GM18873 (cell line): ENCODE data around the gene IFNL1.
"Not testable (repeated sequence)": the region's sequence is repeated elsewhere in the genome, so short reads cannot be mapped to it uniquely, and the experiment has no call there.

Experiments
- ATAC-seq: cut with Tn5 transposase; IDR thresholded peaks from one replicate; pipeline ENCODE4 v1.9.1; 2021; ENCODE audit warnings: mild to moderate bottlenecking, moderate library complexity, moderate number of reproducible peaks; ENCODE audit not compliant: unreplicated experiment, low FRiP score

Gene IFNL1

DNA sequence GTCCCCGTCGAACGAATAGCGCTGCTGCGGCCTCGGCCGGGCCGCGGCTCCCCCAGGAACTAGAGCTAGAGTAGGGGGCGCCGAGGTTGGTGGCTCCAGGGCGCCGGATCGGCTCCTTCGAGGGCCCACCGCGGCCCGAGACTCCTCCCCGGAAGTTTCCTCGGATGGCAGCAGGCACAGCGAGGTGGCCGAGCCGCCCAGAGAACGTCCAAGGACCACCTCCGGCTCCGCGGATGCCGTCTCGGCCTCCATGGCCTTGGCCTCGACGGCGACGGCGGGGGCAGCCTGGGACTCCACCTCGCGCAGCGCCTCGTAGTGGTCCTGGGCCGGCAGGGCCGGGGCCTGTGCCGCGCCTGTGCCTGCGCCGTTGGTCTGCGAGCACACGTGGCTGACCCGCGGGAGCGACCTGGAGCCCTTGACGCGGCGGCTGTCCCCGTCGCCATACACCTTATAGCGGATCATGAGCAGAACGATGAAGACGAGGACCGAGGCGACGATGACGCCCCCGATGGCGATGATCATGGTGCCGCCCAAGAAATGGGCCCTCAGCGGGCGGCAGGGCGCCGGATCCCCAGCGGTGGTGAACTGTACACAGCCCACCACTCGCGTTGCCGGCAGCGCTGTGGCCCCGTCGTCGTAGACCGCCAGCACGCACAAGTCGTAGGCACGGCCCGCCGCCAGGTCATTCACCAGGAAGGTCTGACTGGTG, 11.8 kb downstream of the IFNL1 start:
- no peak for ATAC-seq

- ATAC-seq, result no peak
Observed at GRCh38 chr19:39308531-39309304, 12.5 kb downstream of the IFNL1 start.

DNA sequence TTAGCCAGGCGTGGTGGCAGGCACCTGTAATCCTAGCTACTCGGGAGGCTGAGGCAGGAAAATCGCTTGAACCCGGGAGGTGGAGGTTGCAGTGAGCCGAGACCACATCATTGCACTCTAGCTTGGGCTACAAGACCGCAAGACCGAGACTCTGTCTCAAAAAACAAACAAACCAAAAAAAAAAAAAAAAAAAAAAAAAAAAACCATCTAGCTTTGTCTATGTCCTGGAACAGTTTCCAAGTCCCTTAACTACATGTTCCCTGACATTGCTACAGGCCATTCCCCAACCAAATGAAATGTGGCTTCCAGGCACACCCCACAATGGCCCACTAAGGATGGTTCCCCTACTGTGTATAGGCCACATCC, 13.1 kb downstream of the IFNL1 start:
- not testable (repeated sequence) for ATAC-seq

- ATAC-seq, result no peak
Observed at GRCh38 chr19:39310558-39311311, 14.5 kb downstream of the IFNL1 start.

- ATAC-seq, result no peak
Observed at GRCh38 chr19:39314016-39314728, 18.0 kb downstream of the IFNL1 start.

GRCh38 chr19:39315933-39316332, 19.7 kb downstream of the IFNL1 start:
- ATAC-seq, result no peak

- no peak for ATAC-seq
Observed at GRCh38 chr19:39316627-39317321, 20.6 kb downstream of the IFNL1 start.

- no peak for ATAC-seq
Observed at GRCh38 chr19:39317476-39317875, 21.3 kb downstream of the IFNL1 start.

GRCh38 chr19:39318071-39318470, 21.9 kb downstream of the IFNL1 start:
- no peak for ATAC-seq

- ATAC-seq, result no peak
Observed at GRCh38 chr19:39318690-39319089, 22.5 kb downstream of the IFNL1 start.

GRCh38 chr19:39319098-39319891, 23.1 kb downstream of the IFNL1 start:
- ATAC-seq, result no peak

DNA sequence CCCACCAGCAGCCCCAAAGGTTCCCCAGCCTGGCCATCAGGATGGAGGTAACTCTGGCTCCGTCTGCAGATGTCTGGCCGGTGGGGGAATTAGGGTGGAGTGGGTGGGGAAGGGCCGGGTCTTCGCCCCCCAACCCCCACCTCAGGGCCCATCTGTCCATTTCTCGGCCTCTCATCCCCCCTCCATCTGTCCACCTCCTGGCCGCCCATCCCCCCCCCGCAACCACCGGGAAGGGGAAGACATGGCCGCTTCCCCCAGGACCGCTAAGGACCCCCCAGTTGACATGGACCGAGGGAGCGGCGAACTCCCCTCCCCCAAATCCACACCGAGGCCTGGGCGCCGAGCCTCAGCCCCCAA, 23.7 kb downstream of the IFNL1 start:
- ATAC-seq, result no peak

DNA sequence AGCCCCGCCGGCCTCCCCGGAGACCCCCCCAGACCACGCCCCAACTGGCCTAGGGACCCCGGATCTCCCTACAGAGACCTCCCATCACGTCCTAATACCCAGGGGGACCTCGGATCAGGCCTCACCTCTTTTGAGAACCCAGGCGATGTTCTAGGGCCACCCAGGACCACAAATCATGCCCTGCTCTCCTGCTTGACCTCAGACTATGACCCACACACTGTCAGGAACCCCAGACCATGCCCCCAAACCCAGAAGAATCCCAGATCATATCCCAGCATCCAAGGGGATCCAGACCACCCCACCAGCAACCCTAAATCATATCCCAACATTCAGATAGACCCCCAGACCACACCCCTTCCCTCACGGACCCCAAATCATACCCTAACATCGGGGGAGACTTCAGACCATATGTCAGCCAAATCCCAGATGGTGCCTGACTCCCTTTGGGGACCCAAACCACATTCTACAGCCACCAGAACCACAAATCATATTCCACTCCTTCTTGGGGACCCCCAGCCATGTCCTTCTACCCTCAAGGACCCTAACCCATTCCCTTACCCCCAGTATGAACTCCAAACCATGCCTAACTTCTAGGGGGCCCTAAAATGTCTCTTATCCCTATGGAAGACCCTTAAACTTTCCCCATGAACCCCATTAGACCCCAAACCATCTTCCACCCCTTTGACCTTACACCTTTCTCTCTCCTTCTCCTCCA, 25.1 kb downstream of the IFNL1 start:
- ATAC-seq, result no peak

DNA sequence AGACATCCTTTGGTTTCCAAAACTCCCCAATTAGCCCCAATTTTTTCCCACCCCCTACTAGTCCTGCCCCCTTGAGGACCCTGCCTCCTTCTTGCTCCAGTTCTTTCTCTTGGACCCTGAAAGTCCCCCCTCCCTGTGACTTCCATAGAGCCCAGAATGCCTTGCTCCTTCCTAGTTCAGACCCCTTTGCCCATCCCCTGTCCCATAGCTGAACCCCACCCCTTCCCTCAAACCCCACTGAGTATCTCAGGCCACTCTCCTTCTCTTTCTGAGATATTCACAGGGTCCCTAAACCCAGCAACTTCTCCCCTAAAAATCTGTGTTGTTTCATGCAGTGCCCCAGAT, 25.6 kb downstream of the IFNL1 start:
- no peak for ATAC-seq

GRCh38 chr19:39324242-39324842, 28.1 kb downstream of the IFNL1 start:
- no peak for ATAC-seq

DNA sequence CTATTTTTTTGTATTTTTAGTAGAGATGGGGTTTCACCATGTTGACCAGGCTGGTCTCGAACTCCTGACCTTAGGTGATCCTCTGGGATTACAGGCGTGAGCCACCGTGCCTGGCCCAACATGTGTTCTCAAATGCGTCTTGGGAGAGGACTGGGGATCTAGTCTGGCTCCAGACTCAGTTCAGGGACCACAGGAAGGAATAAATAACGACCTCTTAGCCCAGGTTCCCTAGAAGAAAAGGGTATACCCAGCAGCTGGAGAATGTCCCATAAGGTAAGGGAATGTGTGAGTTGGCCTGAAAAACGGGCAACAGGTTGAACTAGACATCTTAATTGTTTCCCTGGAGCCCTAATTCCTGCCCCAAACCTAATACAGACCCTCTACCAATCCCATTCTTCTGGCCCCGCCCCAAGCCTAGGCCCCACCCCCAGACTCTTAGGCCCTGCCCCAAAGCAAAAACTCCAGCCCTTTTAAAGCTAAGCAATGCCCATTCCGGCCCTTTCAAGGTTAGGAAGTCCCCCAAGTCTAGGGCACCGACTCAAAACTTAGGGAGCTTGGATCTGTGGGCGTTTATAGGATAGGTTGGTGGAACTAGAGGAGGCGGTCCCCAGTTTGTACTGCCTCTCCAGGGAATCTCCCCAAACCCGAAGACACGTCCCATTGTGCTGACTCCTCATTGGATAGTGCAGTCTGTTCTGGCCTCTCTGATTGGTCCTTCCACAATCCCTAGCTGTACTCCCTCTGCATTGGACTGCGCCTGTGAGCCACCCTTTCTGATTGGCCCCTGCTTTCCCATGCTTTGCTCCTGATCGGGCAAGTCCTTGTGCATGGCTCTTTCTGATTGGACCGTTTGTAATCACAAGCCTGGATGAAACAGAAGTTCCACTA, 29.8 kb downstream of the IFNL1 start:
- ATAC-seq, result no peak

DNA sequence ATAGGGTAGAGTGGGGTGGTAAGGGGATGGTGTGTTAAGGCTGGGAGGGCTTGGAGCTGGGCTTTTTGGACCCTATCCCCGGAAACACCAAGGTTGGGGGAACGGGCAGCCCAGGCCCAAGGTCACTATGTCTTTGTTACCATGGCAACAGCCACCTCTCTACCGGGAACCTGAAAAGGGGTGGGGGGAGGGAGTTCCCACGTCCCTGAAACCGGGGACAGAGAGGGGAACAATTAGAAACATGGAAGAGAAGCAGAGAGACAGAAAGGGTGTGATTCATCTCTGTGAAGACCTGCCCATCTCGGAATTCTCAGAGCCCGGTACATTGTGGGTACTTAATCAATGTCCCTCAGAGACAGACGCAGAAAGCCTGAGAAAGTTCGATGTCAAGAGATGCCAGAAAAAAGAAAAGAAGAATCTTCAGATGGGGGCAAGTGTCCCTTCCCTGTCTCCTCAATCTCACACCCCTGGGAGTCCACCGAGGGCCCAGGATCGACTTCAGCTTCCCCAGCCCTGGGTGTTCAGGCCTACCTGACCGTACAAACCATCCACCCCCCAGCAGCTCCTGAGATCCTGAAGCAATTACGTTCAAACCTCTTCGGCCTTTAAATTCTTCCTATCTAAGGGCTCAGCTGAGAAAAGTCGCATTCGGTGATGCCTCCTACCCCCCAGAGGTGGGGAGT, 31.3 kb downstream of the IFNL1 start:
- no peak for ATAC-seq
